Transverse colon (tissue), 4 donors: Measurements from ENCODE around the gene TATDN3.

ENCODE experiments used
- POLR2A ChIP-seq: fragments of 450-650 bp; IDR thresholded peaks from one replicate; pipeline ENCODE4 v1.6.1; 2016; ENCODE audit warnings: antibody characterized with exemption, mild to moderate bottlenecking, moderate library complexity
- POLR2AphosphoS5 ChIP-seq, 3 donors: sonication (generic); formaldehyde crosslinking; IDR thresholded peaks; one replicate each; pipeline ENCODE4 v1.6.1; 2016; ENCODE audit warnings: antibody characterized with exemption in 3 of 3
- TF ChIP-seq, protein P1 (sequence below), 5 experiments: fragments of 200-600 bp in 3 of 5; fragments of 450-650 bp in 2 of 5; sonication (generic) in 3 of 5; IDR thresholded peaks; 1 replicate in 2 of 5; 2 replicates in 3 of 5; pipeline ENCODE4 v1.5.1; 2016 to 2017; ENCODE audit warnings: antibody characterized with exemption in 5 of 5, inconsistent platforms in 3 of 5, mild to moderate bottlenecking in 2 of 5, moderate library complexity in 1 of 5

GRCh38 chr1:212780759-212781158 is 10.9 kb upstream of the TATDN3 start:
- TF ChIP-seq POLR2A (no peak), POLR2AphosphoS5 (IDR thresholded peaks at IDR 0.05) (no peak)
- TF ChIP-seq, protein P1, sequence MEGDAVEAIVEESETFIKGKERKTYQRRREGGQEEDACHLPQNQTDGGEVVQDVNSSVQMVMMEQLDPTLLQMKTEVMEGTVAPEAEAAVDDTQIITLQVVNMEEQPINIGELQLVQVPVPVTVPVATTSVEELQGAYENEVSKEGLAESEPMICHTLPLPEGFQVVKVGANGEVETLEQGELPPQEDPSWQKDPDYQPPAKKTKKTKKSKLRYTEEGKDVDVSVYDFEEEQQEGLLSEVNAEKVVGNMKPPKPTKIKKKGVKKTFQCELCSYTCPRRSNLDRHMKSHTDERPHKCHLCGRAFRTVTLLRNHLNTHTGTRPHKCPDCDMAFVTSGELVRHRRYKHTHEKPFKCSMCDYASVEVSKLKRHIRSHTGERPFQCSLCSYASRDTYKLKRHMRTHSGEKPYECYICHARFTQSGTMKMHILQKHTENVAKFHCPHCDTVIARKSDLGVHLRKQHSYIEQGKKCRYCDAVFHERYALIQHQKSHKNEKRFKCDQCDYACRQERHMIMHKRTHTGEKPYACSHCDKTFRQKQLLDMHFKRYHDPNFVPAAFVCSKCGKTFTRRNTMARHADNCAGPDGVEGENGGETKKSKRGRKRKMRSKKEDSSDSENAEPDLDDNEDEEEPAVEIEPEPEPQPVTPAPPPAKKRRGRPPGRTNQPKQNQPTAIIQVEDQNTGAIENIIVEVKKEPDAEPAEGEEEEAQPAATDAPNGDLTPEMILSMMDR (IDR thresholded peaks at IDR 0.05) = no peak
